SK-N-SH (cell line): Measurements from ENCODE around the gene PLCH1. TPM values are rescaled to one million over a fixed set of nuclear protein-coding genes. Genes with fewer than 3 reads are reported as not detected.

Experiments
- CTCF ChIA-PET: fragments of 300-600, 350-600 bp; formaldehyde crosslinking; extraction: SDS; loops from one replicate; lab custom pipeline; 2021; lab: Yijun Ruan, JAX
- POLR2A ChIA-PET: fragments of 350-600 bp; sonication (Branson Sonifier 250); formaldehyde crosslinking; extraction: SDS; loops from one replicate; lab custom pipeline; 2020; ENCODE audit warnings: antibody characterized with exemption, inconsistent platforms; lab: Yijun Ruan, JAX
- DNase-seq: peaks from one replicate; pipeline ENCODE4 v3.0.0; 2012
- H2AFZ ChIP-seq: fragments of 200-600 bp; sonication (generic); 2 replicates; pipeline ENCODE4 v1.8.1; 2016; ENCODE audit warnings: antibody characterized with exemption, mild to moderate bottlenecking, low read depth
- H3F3A ChIP-seq: fragments of 200-600 bp; sonication (generic); replicated peaks from 2 replicates; pipeline ENCODE3; 2016; ENCODE audit warnings: antibody characterized with exemption, mild to moderate bottlenecking; ENCODE audit not compliant: insufficient read depth
- H3K27ac ChIP-seq, 2 experiments: fragments of 200-500 bp in 1 of 2; fragments of 200-600 bp in 1 of 2; sonication (Bioruptor generic) in 1 of 2; sonication (generic), shearing (Covaris generic) in 1 of 2; 2 replicates each; pipeline versions ENCODE4 v1.5.1 to v1.6.1; 2014 to 2016; ENCODE audit warnings: low read depth in 2 of 2, inconsistent platforms in 1 of 2, low read length in 1 of 2, mild to moderate bottlenecking in 1 of 2, mixed read lengths in 1 of 2
- H3K27me3 ChIP-seq: fragments of 200-600 bp; sonication (generic), shearing (Covaris generic); 2 replicates; pipeline ENCODE4 v1.6.1; 2016; ENCODE audit warnings: mixed run types; ENCODE audit not compliant: insufficient read depth
- H3K36me3 ChIP-seq, 2 experiments: fragments of 200-500 bp in 1 of 2; fragments of 200-600 bp in 1 of 2; sonication (Bioruptor generic) in 1 of 2; sonication (generic) in 1 of 2; replicated peaks in 1 of 2; 2 replicates each; pipeline versions ENCODE3 to v1.5.1; 2014 to 2016; ENCODE audit warnings: low read length in 1 of 2, mild to moderate bottlenecking in 1 of 2; ENCODE audit not compliant: insufficient read depth in 2 of 2, control insufficient read depth in 1 of 2
- H3K4me1 ChIP-seq, 2 experiments: fragments of 200-500 bp in 1 of 2; fragments of 200-600 bp in 1 of 2; sonication (Bioruptor generic) in 1 of 2; sonication (generic), shearing (Covaris generic) in 1 of 2; 2 replicates each; pipeline versions ENCODE4 v1.5.1 to v1.6.1; 2014 to 2016; ENCODE audit warnings: low read depth in 1 of 2, low read length in 1 of 2, mixed run types in 1 of 2; ENCODE audit not compliant: insufficient read depth in 2 of 2, control insufficient read depth in 1 of 2
- H3K4me2 ChIP-seq: fragments of 200-600 bp; sonication (generic), shearing (Covaris generic); 2 replicates; pipeline ENCODE4 v1.6.1; 2017; ENCODE audit warnings: mixed run types
- H3K4me3 ChIP-seq, 2 experiments: fragments of 200-500 bp in 1 of 2; fragments of 200-600 bp in 1 of 2; sonication (Bioruptor generic) in 1 of 2; sonication (generic), shearing (Covaris generic) in 1 of 2; 2 replicates each; pipeline versions ENCODE4 v1.5.1 to v1.8.1; 2014 to 2016; ENCODE audit warnings: low read depth in 2 of 2, inconsistent platforms in 1 of 2, low read length in 1 of 2, mild to moderate bottlenecking in 1 of 2, mixed read lengths in 1 of 2, moderate library complexity in 1 of 2
- H3K79me2 ChIP-seq: fragments of 200-600 bp; sonication (generic); 2 replicates; pipeline ENCODE4 v1.8.1; 2017; ENCODE audit warnings: mild to moderate bottlenecking; ENCODE audit not compliant: insufficient read depth
- H3K9ac ChIP-seq: fragments of 200-600 bp; sonication (generic); 2 replicates; pipeline ENCODE4 v1.6.1; 2017; ENCODE audit warnings: mixed run types
- H3K9me2 ChIP-seq: fragments of 200-600 bp; sonication (generic); 2 replicates; pipeline ENCODE4 v1.6.1; 2017; ENCODE audit warnings: mixed run types
- H3K9me3 ChIP-seq: fragments of 200-600 bp; sonication (generic); 2 replicates; pipeline ENCODE4 v1.6.1; 2017; ENCODE audit warnings: mixed run types, mild to moderate bottlenecking, moderate library complexity
- H4K20me1 ChIP-seq: fragments of 200-600 bp; sonication (generic); 2 replicates; pipeline ENCODE4 v1.6.1; 2017; ENCODE audit warnings: mild to moderate bottlenecking, mixed run types; ENCODE audit not compliant: insufficient read depth
- CTCF ChIP-seq: fragments of 200-600 bp; sonication (generic); IDR thresholded peaks from 2 replicates; pipeline ENCODE4 v1.6.1; 2017; ENCODE audit warnings: antibody characterized with exemption, mild to moderate bottlenecking, moderate library complexity
- ELF1 ChIP-seq: IDR thresholded peaks from 2 replicates; pipeline ENCODE4 v1.4.0; 2012
- EZH2phosphoT487 ChIP-seq: fragments of 200-600 bp; sonication (generic); IDR thresholded peaks from 2 replicates; pipeline ENCODE4 v1.6.1; 2017; ENCODE audit warnings: low read depth, mixed run types, mild to moderate bottlenecking, antibody characterized with exemption, moderate library complexity, borderline replicate concordance
- FOSL2 ChIP-seq: IDR thresholded peaks from 2 replicates; pipeline ENCODE4 v1.4.0; 2012; ENCODE audit warnings: low read depth, mild to moderate bottlenecking, moderate library complexity, borderline replicate concordance
- FOXJ3 ChIP-seq: sonication (generic); formaldehyde crosslinking; IDR thresholded peaks from 2 replicates; pipeline ENCODE4 v1.5.1; 2020; ENCODE audit warnings: mild to moderate bottlenecking, missing genetic modification reagents
- GABPA ChIP-seq: IDR thresholded peaks from 2 replicates; pipeline ENCODE4 v1.4.0; 2012; ENCODE audit warnings: low read depth, mild to moderate bottlenecking
- GATA2 ChIP-seq: sonication (generic); formaldehyde crosslinking; IDR thresholded peaks from 2 replicates; pipeline ENCODE4 v1.5.0; 2020; ENCODE audit warnings: mild to moderate bottlenecking, missing genetic modification reagents
- MAX ChIP-seq: IDR thresholded peaks from 2 replicates; pipeline ENCODE4 v1.4.0; 2012; ENCODE audit warnings: low read depth
- MXI1 ChIP-seq: IDR thresholded peaks from 2 replicates; pipeline ENCODE4 v1.6.1; 2012; ENCODE audit warnings: mild to moderate bottlenecking, low read depth, low read length, improper control_type of control experiment
- POLR2AphosphoS5 ChIP-seq: IDR thresholded peaks from 2 replicates; pipeline ENCODE4 v1.6.1; 2012; ENCODE audit warnings: low read depth, low read length
- RCOR1 ChIP-seq: fragments of 150-350 bp; IDR thresholded peaks from 2 replicates; pipeline ENCODE4 v1.6.1; 2017; ENCODE audit warnings: antibody characterized with exemption, low read length
- RXRA ChIP-seq: IDR thresholded peaks from 2 replicates; pipeline ENCODE4 v1.4.0; 2012; ENCODE audit warnings: low read depth, mild to moderate bottlenecking, borderline replicate concordance
- SMC3 ChIP-seq: IDR thresholded peaks from 2 replicates; pipeline ENCODE4 v1.6.1; 2012; ENCODE audit warnings: low read depth, low read length, improper control_type of control experiment
- TCF12 ChIP-seq: IDR thresholded peaks from 2 replicates; pipeline ENCODE4 v1.4.0; 2012
- TEAD4 ChIP-seq: IDR thresholded peaks from 2 replicates; pipeline ENCODE4 v1.4.0; 2012; ENCODE audit warnings: mild to moderate bottlenecking, borderline replicate concordance; ENCODE audit not compliant: insufficient read depth
- YY1 ChIP-seq: IDR thresholded peaks from 2 replicates; pipeline ENCODE4 v1.4.0; 2012; ENCODE audit warnings: low read depth, mild to moderate bottlenecking
- ZBTB33 ChIP-seq: IDR thresholded peaks from 2 replicates; pipeline ENCODE4 v1.4.0; 2012; ENCODE audit warnings: low read depth, borderline replicate concordance
- WGBS: methylation state at CpG from one replicate; pipeline ENCODE4 v1.1.6; 2017; ENCODE audit warnings: low lambda C conversion rate; 5-methylcytosine and 5-hydroxymethylcytosine counted together
- polyA plus RNA-seq, 3 experiments: library from polyadenylated mRNA; depleted of rRNA; stranded (reverse); fragments of >200 nt; gene quantifications; 2 replicates each; pipeline ENCODE4 v1.2.3, GENCODE V29; 2012

PLCH1 gene
- polyA plus RNA-seq, 1 of the 3 experiments (the other 2 are of a cell fraction) = 0.26 TPM

- Histone ChIP-seq H3K79me2 (no peaks in the 10 kb centered on the region), H2AFZ (no peak overlapping the region), H3F3A (no peaks in the 10 kb centered on the region), H3K27ac (no peak overlapping the region), H3K9me2 (no peaks in the 10 kb centered on the region), H3K9me3 (no peaks in the 10 kb centered on the region), H4K20me1 (no peaks in the 10 kb centered on the region), H3K9ac (no peak overlapping the region), H3K4me2 (no peak overlapping the region), H3K36me3 (no peaks in the 10 kb centered on the region), H3K4me3 (no peak overlapping the region), H3K4me1 (peaks cover 0 to 2% of the 10 kb centered on the region in 2 experiments; a peak in 2 of 4 replicates), H3K27me3 (no peaks in the 10 kb centered on the region)
- POLR2A ChIA-PET = no interaction called here
- no peak for DNase-seq
- whole genome bisulfite sequencing = 77% methylated on average over 2 of the region's 2 CpGs
- TF ChIP-seq GATA2 (CRISPR knock-in tag) = no peak
- no peak for TF ChIP-seq TEAD4
- TF ChIP-seq ELF1 = no peak
- TF ChIP-seq FOXJ3 (CRISPR knock-in tag) = no peak
- no peak for TF ChIP-seq MAX
- TF ChIP-seq CTCF = no peak
- no peak for TF ChIP-seq ZBTB33
- TF ChIP-seq POLR2AphosphoS5 = no peak
- no peak for TF ChIP-seq MXI1
- TF ChIP-seq SMC3 = no peak
- no peak for TF ChIP-seq RCOR1
- no peak for TF ChIP-seq GABPA
- no peak for TF ChIP-seq EZH2phosphoT487
- TF ChIP-seq FOSL2 = no peak
- TF ChIP-seq RXRA = no peak
- TF ChIP-seq YY1 = no peak
- no peak for TF ChIP-seq TCF12
- CTCF ChIA-PET = no interaction called here
Measured at GRCh38 chr3:155670335-155670734, 74.5 kb downstream of the PLCH1 start.
